Transverse colon (tissue), 4 donors: ENCODE data around the gene CAMK2B.

ENCODE experiments used
- CTCF ChIP-seq, 5 experiments: fragments of 200-600 bp in 3 of 5; fragments of 450-650 bp in 2 of 5; sonication (generic) in 3 of 5; IDR thresholded peaks; 1 replicate in 2 of 5; 2 replicates in 3 of 5; pipeline ENCODE4 v1.5.1; 2016 to 2017; ENCODE audit warnings: antibody characterized with exemption in 5 of 5, inconsistent platforms in 3 of 5, mild to moderate bottlenecking in 2 of 5, moderate library complexity in 1 of 5
- POLR2A ChIP-seq: fragments of 450-650 bp; IDR thresholded peaks from one replicate; pipeline ENCODE4 v1.6.1; 2016; ENCODE audit warnings: antibody characterized with exemption, mild to moderate bottlenecking, moderate library complexity
- POLR2AphosphoS5 ChIP-seq, 3 donors: sonication (generic); formaldehyde crosslinking; IDR thresholded peaks; one replicate each; pipeline ENCODE4 v1.6.1; 2016; ENCODE audit warnings: antibody characterized with exemption in 3 of 3

DNA sequence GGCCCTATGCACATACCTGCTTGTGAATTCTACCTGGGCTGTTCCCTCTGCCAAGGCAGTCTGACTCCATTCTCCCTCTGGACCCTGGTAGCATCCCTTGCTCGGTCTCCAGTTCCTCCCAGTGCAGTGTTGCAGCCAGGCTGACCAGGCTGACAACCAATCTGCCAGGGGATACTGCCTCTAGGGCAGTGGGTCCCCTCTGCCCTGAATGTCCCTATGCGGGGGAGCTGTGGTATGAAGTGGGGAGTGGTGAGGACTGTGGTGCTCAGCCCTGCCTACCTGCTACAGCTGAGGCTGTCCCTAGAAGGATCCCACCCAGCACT is 48.0 kb upstream of the CAMK2B start:
- TF ChIP-seq CTCF (IDR thresholded peaks at IDR 0.05) = no peak
- TF ChIP-seq POLR2AphosphoS5 (IDR thresholded peaks at IDR 0.05) = no peak
- TF ChIP-seq POLR2A = no peak
